ENCODE results near the gene GSK3B. TPM values are rescaled to one million over a fixed set of nuclear protein-coding genes. Genes with fewer than 3 reads are reported as not detected.
"Not testable (repeated sequence)": the region's sequence is repeated elsewhere in the genome, so short reads cannot be mapped to it uniquely, and the experiment has no call there.

Gene GSK3B
- total RNA-seq, 2 experiments from 2014 or later = 38.3 to 39.5 TPM

GRCh38 chr3:120017692-120018091 lies 76.6 kb downstream of the GSK3B start:
- Mint-ChIP-seq H3K4me3 (no peak overlapping the region), H3K36me3 (ENCODE audit: low read depth) (peaks cover 14% of the 10 kb centered on the region), H3K27ac (no peak overlapping the region), H3K27me3 (no peaks in the 10 kb centered on the region), H3K4me1 (peaks cover 22% of the 10 kb centered on the region), H3K9me3 (no peaks in the 10 kb centered on the region)
- ChIA-PET CTCF (no interaction called here), POLR2A (no interaction called here)
- no peak for DNase-seq

DNA sequence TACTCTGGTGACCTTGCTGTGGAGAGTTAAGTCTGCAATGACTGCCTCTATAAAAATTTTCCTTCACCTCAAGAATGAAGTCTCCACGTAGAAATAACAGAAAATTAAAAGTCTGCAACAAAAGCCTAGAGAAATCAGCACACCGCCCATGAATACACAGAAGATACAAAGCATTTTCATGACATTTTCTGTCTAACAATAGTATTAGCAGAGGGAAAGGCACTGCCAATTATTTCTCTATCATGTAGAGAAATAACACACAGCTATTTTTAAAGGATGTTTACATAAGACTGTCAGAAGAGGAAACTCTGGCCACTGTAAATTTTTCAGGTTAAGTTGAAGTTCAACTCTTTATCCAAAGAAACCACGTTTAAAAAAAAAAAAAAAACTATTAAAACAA lies 80.8 kb downstream of the GSK3B start:
- peaks cover 7% of the 10 kb centered on the region for H3K36me3 Mint-ChIP-seq (ENCODE audit: low read depth)
- H3K27me3 Mint-ChIP-seq = no peaks in the 10 kb centered on the region
- no peak overlapping the region for H3K27ac Mint-ChIP-seq
- no peak for DNase-seq
- H3K4me3 Mint-ChIP-seq = no peak overlapping the region
- H3K9me3 Mint-ChIP-seq = peaks cover 13% of the 10 kb centered on the region
- ChIA-PET CTCF (interaction anchor here (0.8 kb wide), 1 partner anchor 19 kb away, joined by 3 read pairs; no protein-coding TSS in a partner anchor), POLR2A (no interaction called here)
- peaks cover 6% of the 10 kb centered on the region for H3K4me1 Mint-ChIP-seq

DNA sequence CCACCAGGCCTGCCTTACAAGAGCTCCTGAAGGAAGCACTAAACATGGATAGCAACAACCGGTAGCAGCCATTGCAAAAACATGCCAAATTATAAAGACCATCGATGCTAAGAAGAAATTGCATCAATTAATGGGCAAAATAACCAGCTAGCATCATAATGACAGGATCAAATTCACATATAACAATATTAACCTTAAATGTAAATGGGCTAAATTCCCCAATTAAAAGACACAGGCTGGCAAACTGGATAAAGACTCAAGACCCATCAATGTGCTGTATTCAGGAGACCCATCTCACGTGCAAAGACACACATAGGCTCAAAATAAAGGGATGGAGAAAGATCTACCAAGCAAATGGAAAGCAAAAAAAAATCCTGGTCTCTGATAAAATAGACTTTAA lies 88.5 kb downstream of the GSK3B start:
- Mint-ChIP-seq H3K9me3 (peaks cover 39% of the 10 kb centered on the region), H3K4me1 (peaks cover 11% of the 10 kb centered on the region), H3K36me3 (ENCODE audit: low read depth) (peaks cover 25% of the 10 kb centered on the region)
- DNase-seq, H3K27ac Mint-ChIP-seq, H3K27me3 Mint-ChIP-seq, CTCF ChIA-PET, POLR2A ChIA-PET, H3K4me3 Mint-ChIP-seq: not testable (repeated sequence)

GRCh38 chr3:120004008-120004498 lies 90.2 kb downstream of the GSK3B start:
- H3K4me1 Mint-ChIP-seq = peaks cover 11% of the 10 kb centered on the region
- DNase-seq, CTCF ChIA-PET, H3K27ac Mint-ChIP-seq, POLR2A ChIA-PET, H3K27me3 Mint-ChIP-seq, H3K4me3 Mint-ChIP-seq: not testable (repeated sequence)
- peaks cover 37% of the 10 kb centered on the region for H3K36me3 Mint-ChIP-seq (ENCODE audit: low read depth)
- peaks cover 37% of the 10 kb centered on the region for H3K9me3 Mint-ChIP-seq

GRCh38 chr3:119998166-119998565 lies 96.1 kb downstream of the GSK3B start:
- Mint-ChIP-seq H3K27me3 (no peaks in the 10 kb centered on the region), H3K9me3 (peaks cover 4% of the 10 kb centered on the region), H3K4me1 (no peaks in the 10 kb centered on the region), H3K36me3 (ENCODE audit: low read depth) (peaks cover 37% of the 10 kb centered on the region), H3K4me3 (no peak overlapping the region), H3K27ac (no peak overlapping the region)
- ChIA-PET CTCF (no interaction called here), POLR2A (no interaction called here)
- no peak for DNase-seq

DNA sequence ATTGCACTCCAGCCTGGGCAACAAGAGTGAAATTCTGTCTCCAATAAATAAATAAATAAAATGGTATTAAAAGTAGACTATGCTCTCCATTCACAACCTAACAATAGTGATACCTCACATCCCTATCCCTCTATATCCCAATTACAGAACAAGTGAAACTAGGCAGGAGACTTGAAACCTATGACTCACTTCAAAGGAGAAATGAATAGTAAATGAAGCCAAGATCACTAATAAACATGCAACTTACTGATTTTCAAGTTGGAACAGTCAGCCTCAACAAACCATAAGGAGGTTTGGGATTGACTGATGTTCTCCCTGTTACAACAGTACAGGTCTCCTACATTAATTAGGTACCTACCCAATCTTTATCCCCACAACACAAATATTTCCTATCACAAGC lies 103.4 kb downstream of the GSK3B start:
- ChIA-PET POLR2A (no interaction called here), CTCF (no interaction called here)
- peaks cover 17% of the 10 kb centered on the region for H3K9me3 Mint-ChIP-seq
- no peaks in the 10 kb centered on the region for H3K27me3 Mint-ChIP-seq
- H3K4me1 Mint-ChIP-seq = peaks cover 3% of the 10 kb centered on the region
- no peak overlapping the region for H3K27ac Mint-ChIP-seq
- no peak overlapping the region for H3K4me3 Mint-ChIP-seq
- DNase-seq = no peak
- peaks cover 21% of the 10 kb centered on the region for H3K36me3 Mint-ChIP-seq (ENCODE audit: low read depth)

GRCh38 chr3:119989981-119990655 lies 104.1 kb downstream of the GSK3B start:
- POLR2A ChIA-PET = no interaction called here
- CTCF ChIA-PET = no interaction called here
- peaks cover 25% of the 10 kb centered on the region for H3K9me3 Mint-ChIP-seq
- no peak overlapping the region for H3K4me3 Mint-ChIP-seq
- DNase-seq = no peak
- H3K4me1 Mint-ChIP-seq = peaks cover 3% of the 10 kb centered on the region
- H3K27ac Mint-ChIP-seq = no peak overlapping the region
- peaks cover 29% of the 10 kb centered on the region for H3K36me3 Mint-ChIP-seq (ENCODE audit: low read depth)
- no peaks in the 10 kb centered on the region for H3K27me3 Mint-ChIP-seq

- H3K9me3 Mint-ChIP-seq = peaks cover 48% of the 10 kb centered on the region
- H3K36me3 Mint-ChIP-seq (ENCODE audit: low read depth) = peaks cover 48% of the 10 kb centered on the region
- H3K27ac Mint-ChIP-seq, H3K27me3 Mint-ChIP-seq, DNase-seq, H3K4me1 Mint-ChIP-seq, POLR2A ChIA-PET, H3K4me3 Mint-ChIP-seq, CTCF ChIA-PET: not testable (repeated sequence)
Observed at GRCh38 chr3:119986812-119987211, 107.4 kb downstream of the GSK3B start.

GRCh38 chr3:119981386-119981785 lies 112.9 kb downstream of the GSK3B start:
- Mint-ChIP-seq H3K36me3 (ENCODE audit: low read depth) (peaks cover 59% of the 10 kb centered on the region), H3K4me3 (no peak overlapping the region), H3K9me3 (peaks cover 34% of the 10 kb centered on the region), H3K27me3 (no peaks in the 10 kb centered on the region), H3K27ac (no peak overlapping the region), H3K4me1 (peaks cover 1% of the 10 kb centered on the region)
- DNase-seq = no peak
- CTCF ChIA-PET = interaction anchor here (1.4 kb wide), 1 partner anchor 15 kb away, joined by 3 read pairs; no protein-coding TSS in a partner anchor
- POLR2A ChIA-PET = no interaction called here

- Mint-ChIP-seq H3K36me3 (ENCODE audit: low read depth) (peaks cover 34% of the 10 kb centered on the region), H3K9me3 (peaks cover 11% of the 10 kb centered on the region), H3K4me1 (no peaks in the 10 kb centered on the region), H3K27ac (no peak overlapping the region), H3K4me3 (no peak overlapping the region), H3K27me3 (no peaks in the 10 kb centered on the region)
- no peak for DNase-seq
- POLR2A ChIA-PET = no interaction called here
- CTCF ChIA-PET = no interaction called here
Observed at GRCh38 chr3:119978554-119979208, 115.6 kb downstream of the GSK3B start.

GRCh38 chr3:119977353-119977752 lies 116.9 kb downstream of the GSK3B start:
- Mint-ChIP-seq H3K27me3 (no peaks in the 10 kb centered on the region), H3K9me3 (peaks cover 3% of the 10 kb centered on the region), H3K4me3 (no peak overlapping the region), H3K36me3 (ENCODE audit: low read depth) (peaks cover 34% of the 10 kb centered on the region), H3K27ac (no peak overlapping the region), H3K4me1 (no peaks in the 10 kb centered on the region)
- POLR2A ChIA-PET = no interaction called here
- no peak for DNase-seq
- CTCF ChIA-PET = no interaction called here

DNA sequence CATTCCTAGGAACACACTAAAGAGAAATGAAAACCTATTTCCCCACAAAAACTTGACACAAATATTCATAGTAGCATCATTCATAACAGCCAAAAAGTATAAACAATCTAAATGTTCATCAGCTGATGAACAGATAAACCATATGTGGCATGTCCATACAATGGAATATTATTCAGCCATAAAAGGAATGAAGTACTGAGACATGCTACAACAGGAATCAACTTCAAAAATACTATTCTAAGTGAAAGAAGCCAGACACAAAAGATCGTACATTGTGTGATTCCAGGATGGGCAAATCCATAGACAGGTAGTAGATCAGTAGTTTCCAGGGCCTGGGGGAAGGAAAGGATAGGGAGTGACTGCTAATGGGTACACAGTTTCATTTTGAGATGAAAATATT lies 118.0 kb downstream of the GSK3B start:
- ChIA-PET CTCF (no interaction called here), POLR2A (no interaction called here)
- Mint-ChIP-seq H3K9me3 (peaks cover 3% of the 10 kb centered on the region), H3K27me3 (no peaks in the 10 kb centered on the region), H3K4me3 (no peak overlapping the region), H3K4me1 (no peaks in the 10 kb centered on the region), H3K27ac (no peak overlapping the region), H3K36me3 (ENCODE audit: low read depth) (peaks cover 28% of the 10 kb centered on the region)
- no peak for DNase-seq

DNA sequence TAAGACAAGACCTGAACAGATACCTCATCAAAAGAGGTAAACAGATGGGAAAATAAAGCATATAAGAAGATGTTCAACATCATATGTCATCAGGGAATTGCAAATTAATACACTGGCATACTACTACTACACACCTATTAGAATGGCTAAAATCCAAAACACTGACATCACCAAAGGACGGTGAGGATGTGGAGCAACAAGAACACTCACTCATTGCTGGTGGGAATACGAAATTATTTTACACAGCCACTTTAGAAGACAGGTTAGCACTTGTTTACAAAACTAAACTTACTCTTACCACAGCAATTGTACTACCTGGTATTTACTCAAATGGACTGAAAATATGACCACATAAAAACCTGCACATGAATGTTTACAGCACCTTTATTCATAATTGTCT lies 119.6 kb downstream of the GSK3B start:
- Mint-ChIP-seq H3K27ac (no peak overlapping the region), H3K36me3 (ENCODE audit: low read depth) (peaks cover 27% of the 10 kb centered on the region), H3K27me3 (no peaks in the 10 kb centered on the region), H3K9me3 (peaks cover 3% of the 10 kb centered on the region), H3K4me1 (no peaks in the 10 kb centered on the region), H3K4me3 (no peak overlapping the region)
- DNase-seq = no peak
- ChIA-PET CTCF (interaction anchor here (1.0 kb wide), 1 partner anchor 48 kb away, joined by 3 read pairs; no protein-coding TSS in a partner anchor), POLR2A (no interaction called here)
